Renal cortical epithelial cell (primary cell): Measurements from ENCODE around the gene LDB3. TPM values are rescaled to one million over a fixed set of nuclear protein-coding genes. Genes with fewer than 3 reads are reported as not detected.
"Not testable (repeated sequence)": the region's sequence is repeated elsewhere in the genome, so short reads cannot be mapped to it uniquely, and the experiment has no call there.

ENCODE experiments used
- DNase-seq: peaks from one replicate; pipeline ENCODE4 v3.0.0-alpha.2; 2011; ENCODE audit warnings: low read depth
- total RNA-seq: library from RNA; depleted of rRNA; stranded (reverse); fragments of >200 nt; gene quantifications from 2 replicates; pipeline ENCODE4 v1.2.3, GENCODE V29; 2014

LDB3 gene
- total RNA-seq, 1 donor from 2014 or later, result 0.05 TPM

GRCh38 chr10:86733260-86733671 lies 65.0 kb downstream of the LDB3 start:
- no peak for DNase-seq

DNA sequence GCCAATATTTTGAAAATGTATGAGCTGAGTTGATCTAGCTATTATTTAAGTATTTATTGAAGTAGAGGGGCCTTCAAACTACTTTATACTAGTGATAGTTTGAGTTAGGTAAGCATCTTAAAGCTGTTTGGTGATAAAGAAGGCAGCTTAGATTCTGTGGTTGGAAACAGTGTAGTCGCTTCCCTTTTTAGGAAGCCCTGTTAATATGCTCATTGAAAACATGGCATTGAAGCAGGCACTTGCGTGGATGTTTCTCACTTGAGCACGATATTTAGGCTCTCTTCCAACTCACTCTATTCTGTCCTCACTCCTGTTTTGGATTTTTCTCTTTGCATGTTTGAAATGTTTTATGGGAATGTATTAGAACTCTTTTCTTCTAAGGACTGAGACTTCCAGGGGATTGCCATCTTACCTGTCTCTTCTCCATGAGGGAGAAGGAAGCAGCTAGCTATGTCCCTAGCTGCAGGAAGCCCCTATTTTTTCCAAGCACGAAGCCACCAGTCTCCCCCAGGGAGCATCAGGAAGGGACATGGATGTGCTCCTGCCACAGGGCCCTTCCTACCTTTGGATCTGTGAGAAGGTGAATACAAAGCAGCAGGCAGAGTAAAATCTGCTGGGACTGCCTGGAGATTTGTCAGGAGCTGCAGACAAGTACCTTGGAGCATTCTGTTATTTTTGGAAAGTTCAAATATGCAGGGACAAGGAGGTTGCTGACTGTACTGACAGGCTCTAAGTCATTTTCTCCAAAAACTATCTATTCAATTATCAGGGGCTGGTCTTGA lies 66.1 kb downstream of the LDB3 start:
- DNase-seq, result no peak

- not testable (repeated sequence) for DNase-seq
These were observed 67.0 kb downstream of the LDB3 start for GRCh38 chr10:86735278-86735677.

- DNase-seq, result no peak
These were observed 73.9 kb downstream of the LDB3 start for GRCh38 chr10:86742230-86742629.

- no peak for DNase-seq
These were observed 75.9 kb downstream of the LDB3 start for GRCh38 chr10:86744067-86744725.

GRCh38 chr10:86747796-86748581 lies 79.7 kb downstream of the LDB3 start:
- no peak for DNase-seq

DNA sequence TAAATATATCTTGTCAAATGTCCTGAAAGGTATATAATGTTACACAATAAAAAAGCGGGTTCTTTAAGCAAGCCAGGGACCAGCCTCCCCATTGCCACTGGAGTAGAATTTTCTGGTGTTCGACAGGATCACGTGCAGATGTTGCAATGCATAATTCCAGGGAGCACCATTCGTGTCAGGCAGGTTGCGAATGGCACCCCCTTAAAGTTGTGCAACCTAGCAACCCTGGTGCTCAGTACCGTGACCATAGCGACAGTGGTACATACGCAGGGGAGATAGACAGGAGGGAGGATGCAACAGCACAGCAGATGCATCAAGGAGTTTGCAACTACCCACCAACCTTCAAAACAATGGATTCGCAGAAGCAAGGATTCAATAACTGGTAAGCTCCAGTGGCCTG lies 81.5 kb downstream of the LDB3 start:
- no peak for DNase-seq

DNA sequence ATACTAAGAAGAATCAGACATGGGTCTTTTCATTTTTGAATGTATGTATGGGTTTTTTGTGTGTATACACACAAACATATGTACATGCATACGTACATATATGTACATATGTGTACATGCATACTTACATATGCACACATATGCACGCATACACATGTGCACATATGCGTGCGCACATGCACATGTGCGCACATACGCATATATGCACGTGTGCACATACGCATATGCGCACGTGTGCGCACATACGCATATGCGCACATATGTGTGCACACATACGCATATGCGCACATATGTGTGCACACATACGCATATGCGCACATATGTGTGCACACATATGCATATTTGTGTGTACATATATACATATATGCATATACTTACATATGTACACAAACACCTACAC lies 83.2 kb downstream of the LDB3 start:
- no peak for DNase-seq

DNA sequence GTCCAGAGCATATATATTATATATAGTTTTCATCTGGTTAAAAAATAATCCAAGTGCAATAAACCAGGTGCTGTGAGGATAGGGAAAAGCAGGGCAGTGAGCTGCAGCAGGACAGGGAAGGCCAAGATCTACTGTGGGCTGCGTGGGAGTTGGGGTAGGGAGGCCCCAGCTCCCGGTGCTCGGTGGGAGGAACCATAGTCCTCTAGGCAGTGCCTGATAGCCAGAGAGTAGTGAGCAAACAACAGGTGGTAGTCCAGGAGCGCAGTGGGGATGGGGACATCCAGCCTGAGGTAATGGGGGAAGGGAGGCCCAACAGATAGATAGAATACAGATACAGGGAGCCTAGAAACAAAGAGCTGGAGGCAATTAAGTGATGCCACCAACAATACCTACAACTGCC lies 84.0 kb downstream of the LDB3 start:
- DNase-seq, result no peak

- DNase-seq, result no peak
These were observed 84.7 kb downstream of the LDB3 start for GRCh38 chr10:86753051-86753450.

DNA sequence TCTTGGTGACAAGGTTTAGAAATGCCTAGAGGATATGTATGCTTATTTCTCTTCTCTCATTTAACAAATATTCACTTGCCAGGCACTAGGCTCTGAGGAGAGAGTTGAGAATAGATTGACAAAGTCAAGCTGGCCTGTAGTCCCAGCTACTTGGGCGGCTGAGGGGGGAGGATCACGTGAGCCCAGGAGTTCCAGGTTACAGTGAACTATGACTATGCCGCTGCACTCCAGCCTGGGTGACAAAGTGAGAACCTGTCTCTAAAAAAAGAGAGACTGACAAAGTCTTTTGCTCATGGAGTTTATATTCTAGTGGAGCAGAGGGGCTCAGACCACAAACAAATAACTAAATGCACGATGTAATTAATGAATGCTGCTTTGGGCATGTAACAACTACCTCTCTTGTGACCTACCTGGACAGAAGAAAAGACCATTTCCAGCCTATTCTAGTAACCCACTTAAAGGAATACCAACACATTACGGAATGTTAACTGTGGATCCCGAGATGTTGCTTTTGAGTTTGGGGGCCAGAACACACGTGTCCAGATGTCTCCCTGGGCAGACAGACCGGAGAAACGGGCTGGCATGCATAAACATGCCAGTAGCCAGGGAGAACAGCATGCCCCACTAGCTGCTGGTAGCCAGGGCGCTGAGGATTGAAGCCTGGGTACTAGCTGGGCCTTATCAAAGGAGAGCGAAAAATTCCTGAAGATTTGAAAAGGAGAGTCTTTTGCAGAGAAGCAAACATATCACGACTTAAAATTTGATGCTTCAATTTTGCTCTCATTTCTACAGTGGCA lies 85.5 kb downstream of the LDB3 start:
- no peak for DNase-seq

DNA sequence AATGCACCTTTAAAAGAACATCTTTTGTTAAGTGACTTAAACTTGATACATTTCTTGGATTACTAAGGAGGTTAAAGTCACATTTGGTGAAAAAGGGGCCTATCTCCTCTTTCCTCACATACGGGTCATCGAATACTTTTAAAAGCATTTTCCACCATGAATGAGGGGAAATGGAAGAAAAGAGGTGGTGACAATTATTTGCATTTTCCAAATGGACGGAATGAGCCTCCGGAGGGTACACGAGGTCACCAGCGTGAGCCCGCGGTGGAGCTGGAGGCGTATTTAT lies 87.1 kb downstream of the LDB3 start:
- DNase-seq, result no peak

- peak; percentile 39 for DNase-seq
These were observed 87.6 kb downstream of the LDB3 start for GRCh38 chr10:86755740-86756510.

- DNase-seq, result peak; percentile 33
These were observed 88.3 kb downstream of the LDB3 start, which contains the start of gene BMPR1A for GRCh38 chr10:86756511-86757112. TSS of gene BMPR1A (plus strand) at chr10:86756619. CDS start at chr10:86876019, 119,400 bp downstream.

DNA sequence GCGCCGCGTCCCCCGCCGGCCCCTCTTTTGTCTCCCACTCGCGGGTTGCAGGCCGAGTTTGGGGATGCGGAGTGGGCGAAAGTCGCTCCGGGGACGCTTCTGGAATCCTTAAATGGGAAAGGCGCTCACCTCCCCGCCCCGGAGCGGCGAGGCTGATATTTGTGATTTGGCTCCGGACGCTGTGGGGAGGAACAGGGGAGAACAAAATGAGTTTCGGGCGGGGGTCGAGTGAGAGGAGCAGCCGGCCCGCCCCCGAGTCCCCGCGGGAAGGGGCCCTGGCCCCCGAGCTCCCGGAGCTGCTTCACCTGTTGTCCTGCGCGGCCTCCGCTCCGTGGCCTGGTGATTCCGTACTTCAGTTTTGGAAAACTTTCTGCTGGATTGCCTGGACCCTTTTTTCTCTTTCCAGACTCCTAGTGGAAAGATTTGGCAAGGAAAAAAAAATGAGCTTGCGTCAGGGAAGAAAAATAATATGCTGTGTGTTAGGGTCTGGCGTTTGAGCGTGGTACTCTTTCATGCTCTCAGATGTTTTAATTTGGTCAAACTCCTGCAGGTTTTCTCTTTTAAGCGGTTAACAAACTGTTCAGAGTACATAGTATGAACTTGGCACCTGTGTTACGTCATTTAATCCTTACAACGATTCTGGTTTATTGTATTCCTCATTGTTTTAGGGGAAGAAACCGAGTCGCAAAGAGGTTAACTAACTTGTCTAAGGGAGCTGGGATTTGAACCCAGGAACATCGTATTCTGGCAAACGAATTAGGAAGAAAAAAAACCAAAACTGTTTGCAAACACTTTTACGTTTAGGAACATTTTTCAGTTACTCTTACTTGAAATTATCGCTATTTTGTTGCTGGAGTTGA lies 89.0 kb downstream of the LDB3 start:
- peak; percentile 48 for DNase-seq

DNA sequence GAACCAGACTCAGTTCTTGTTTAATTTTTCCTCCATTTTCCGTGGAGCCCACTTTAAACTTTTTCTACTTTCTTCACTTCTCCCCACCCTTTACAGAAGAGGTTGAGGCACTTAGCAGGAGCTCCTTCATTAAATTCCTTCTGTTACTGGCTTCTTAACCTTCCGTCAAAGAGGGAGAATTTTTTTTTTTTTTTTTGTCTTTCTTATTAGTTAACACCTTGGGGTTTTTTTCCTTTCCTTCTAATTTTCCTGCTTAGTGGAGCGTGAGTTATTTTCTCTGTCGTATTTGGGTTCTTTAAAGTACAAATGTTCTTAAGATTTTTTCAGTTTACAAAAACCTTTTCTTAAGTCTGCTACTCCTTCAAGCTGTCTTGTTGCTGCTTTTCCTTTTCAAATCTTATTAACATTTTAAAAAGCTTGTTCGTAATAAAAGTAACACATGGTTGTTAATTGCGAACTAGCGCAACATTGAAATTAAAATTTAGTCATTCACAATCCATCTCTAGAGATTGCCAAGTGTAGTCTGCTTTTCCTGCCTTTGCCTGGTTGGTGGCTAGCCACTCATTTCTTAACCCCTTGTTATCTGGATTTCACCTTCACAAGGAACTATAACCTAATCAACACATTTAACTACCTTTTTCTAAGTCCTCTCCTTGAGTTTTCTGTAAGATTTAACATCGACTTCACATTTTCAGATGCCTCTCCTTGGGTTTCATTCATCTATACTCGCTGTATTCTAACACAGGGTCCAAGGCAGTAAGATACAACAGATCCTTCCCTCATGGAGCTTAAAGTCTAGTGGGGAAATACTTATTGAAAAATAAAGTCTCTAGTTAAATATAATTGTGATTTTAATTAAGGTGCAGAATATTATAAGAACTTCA lies 90.1 kb downstream of the LDB3 start:
- peak; percentile 36 for DNase-seq

DNA sequence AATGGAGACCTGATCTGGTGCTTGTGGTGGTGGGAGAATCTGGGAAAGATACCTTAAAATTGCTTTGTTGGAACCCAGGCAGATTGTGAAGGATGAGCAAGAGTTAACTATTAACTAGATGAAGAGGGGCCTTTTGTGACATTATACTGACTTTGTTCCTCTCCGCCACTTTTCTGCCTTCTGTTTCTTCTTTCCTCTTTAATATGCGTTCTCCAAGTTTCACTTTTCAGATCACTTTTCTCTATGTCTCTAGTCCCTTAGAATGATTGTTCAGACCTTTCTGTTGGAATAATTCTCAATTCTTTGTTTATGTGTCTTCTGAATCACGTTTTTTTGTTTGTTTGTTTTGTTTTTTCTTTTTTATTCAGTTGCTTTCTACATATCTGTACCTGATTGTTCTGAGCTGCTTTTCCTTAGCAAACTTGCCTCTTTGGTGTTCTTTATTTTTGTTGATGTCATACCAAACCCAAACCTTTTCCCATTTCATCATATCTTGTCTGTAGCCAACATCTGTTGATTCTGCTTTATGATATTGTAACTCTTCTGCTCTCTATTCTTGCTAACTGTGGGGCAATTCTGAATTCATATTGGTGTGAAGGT lies 90.9 kb downstream of the LDB3 start:
- DNase-seq, result no peak

- no peak for DNase-seq
These were observed 95.1 kb downstream of the LDB3 start for GRCh38 chr10:86763404-86763803.
